GM19438 (cell line): ENCODE results near the gene SGIP1.

Experiments used
- ATAC-seq: cut with Tn5 transposase; IDR thresholded peaks from one replicate; pipeline ENCODE4 v1.9.1; 2021; ENCODE audit warnings: low read depth; ENCODE audit not compliant: unreplicated experiment

SGIP1 gene, protein sequence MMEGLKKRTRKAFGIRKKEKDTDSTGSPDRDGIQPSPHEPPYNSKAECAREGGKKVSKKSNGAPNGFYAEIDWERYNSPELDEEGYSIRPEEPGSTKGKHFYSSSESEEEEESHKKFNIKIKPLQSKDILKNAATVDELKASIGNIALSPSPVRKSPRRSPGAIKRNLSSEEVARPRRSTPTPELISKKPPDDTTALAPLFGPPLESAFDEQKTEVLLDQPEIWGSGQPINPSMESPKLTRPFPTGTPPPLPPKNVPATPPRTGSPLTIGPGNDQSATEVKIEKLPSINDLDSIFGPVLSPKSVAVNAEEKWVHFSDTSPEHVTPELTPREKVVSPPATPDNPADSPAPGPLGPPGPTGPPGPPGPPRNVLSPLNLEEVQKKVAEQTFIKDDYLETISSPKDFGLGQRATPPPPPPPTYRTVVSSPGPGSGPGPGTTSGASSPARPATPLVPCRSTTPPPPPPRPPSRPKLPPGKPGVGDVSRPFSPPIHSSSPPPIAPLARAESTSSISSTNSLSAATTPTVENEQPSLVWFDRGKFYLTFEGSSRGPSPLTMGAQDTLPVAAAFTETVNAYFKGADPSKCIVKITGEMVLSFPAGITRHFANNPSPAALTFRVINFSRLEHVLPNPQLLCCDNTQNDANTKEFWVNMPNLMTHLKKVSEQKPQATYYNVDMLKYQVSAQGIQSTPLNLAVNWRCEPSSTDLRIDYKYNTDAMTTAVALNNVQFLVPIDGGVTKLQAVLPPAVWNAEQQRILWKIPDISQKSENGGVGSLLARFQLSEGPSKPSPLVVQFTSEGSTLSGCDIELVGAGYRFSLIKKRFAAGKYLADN

DNA sequence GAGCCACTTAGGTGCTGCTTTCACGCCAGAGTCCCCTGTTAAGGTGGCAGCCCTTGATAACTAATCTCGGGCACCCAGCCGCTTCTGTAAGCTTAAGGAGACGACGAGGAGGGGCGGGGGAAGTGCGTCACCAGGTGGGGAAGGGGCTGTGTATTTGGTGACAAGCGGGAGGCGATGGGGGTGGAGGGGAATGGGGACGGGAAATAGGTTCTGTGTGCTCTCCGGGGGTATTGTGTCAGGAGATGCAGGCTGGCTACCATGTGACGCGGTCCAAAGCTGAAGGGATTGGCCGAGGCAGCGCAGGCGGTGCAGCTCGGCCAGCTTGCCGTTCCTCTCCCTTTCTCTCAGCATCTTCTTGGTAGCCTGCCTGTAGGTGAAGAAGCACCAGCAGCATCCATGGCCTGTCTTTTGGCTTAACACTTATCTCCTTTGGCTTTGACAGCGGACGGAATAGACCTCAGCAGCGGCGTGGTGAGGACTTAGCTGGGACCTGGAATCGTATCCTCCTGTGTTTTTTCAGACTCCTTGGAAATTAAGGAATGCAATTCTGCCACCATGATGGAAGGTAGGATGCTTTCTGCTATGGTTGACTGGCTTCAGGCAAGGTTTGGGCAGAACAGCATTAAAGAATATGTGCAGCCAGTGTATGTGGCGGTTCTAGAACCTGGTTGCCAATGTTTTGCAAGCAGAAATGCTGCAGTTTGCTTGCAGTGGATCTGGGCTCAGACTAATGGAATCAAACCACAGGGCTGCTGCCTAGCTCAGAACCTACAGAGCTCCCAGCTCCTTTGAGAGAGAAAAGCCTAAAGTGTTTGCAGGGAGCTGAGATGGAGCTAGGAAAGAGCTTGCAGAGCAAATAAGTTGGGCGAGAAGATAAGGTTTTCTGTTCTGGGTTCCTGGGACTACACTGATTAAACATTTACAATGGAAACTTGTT, at the start of gene SGIP1:
Gene SGIP1, plus strand, starts transcription at position 350 of the 937 bp plus-strand sequence. Its CDS starts 206 bp downstream, at position 556.
- no peak for ATAC-seq

DNA sequence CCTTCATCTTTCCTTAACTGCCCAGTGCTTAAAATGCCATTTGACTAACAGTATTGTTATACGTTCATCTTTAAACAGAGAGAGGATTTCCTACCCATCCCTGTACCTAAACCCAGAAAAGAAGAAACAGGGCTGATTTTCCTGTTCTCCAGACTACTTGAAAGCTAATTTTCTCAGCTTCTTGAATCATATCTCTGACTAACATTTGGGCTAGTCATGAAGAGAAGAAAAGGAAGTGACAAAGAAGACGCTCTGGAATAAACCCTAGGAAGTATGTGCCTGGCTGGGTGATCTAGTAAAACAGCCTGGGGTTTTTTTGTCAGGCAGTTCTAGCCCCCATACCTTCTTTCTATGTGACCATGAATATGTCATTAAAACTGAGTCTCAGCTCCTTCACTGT, 44.8 kb upstream of the SGIP1 start:
- no peak for ATAC-seq

DNA sequence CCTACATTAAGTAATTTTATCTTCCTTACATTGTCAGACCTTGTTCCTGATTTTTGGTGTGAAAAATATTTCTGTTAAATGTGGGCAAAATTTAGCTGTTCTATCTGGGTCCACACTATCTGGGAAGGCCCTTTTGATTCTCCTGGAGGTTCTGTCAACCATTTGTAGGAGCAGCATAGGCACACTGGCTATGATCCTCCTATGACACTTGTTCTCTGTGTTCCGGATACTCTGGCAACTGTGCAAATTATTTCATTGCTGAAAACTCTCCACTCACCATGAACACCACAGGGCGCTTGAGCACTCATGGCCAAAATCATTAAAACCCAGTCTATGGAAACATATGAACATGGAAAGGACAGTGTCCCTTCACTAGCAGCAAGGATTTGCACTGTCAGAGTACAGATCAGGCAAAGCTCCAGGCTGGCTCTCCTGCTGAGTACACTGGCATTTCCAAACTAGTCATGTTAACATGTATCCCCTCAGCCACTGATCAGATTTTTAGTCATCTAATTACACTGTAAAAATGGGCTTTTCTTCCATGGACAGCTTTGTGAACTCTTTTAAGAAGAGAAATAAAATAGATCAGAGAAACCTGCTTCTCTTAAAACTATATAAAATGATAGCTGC, 43.9 kb upstream of the SGIP1 start:
- no peak for ATAC-seq

DNA sequence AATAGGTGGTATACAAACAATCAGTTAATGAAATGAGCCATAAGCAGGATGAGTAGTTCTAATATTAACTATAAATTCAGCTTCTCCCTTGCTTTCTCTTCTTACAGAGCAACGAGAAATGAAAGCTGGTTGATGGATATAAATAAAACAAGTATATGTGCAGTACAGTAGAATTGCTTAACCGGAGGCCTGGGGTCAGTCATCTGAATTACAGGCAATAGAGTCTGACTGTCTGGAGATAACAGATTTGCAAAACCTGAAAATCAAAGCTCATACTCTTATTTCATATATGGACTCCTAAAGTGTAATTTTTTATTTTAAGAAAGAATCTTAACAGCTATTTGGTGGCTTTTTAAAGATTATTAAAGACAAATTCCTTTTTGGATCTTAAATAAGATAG, 43.1 kb upstream of the SGIP1 start:
- ATAC-seq = peak; percentile 68

DNA sequence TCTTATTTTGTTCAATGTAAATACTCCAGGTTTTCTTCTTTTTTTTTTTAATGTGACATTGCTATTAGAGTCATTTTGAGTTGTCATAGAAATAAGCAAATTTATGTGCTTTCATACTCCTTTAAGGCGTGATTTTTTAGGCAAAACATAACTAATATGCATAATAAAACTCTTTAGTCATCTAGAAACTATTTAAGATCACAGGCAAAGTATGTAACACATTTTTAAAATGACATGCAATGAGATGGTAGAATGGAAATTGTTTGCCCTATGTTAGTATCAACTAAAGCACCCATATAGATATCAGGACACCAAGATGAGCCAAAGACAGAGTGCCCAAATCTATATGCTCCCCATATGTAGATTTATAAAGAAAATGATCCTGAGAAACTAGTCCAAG, 41.5 kb upstream of the SGIP1 start:
- no peak for ATAC-seq

DNA sequence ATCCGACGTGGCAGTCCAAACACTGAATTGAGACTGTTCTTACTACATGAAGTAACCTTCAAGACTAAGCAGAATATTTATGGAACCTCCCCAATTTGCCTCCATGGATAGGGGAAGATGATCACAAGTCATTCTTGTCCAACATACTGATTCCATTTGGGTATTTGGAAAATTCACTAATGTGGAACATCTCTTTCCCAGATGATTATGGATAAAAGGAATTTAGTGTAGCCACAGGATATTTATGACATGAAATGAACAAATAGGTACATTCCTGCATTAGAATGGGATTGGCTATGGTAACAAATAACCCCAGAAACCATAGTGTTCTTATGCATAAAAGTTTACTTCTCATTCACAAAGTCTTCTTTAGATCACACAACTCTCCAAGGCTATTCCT, 40.2 kb upstream of the SGIP1 start:
- no peak for ATAC-seq

- no peak for ATAC-seq
These were observed 39.5 kb upstream of the SGIP1 start for GRCh38 chr1:66494482-66494881.

GRCh38 chr1:66495495-66495894, 38.5 kb upstream of the SGIP1 start:
- ATAC-seq = no peak

DNA sequence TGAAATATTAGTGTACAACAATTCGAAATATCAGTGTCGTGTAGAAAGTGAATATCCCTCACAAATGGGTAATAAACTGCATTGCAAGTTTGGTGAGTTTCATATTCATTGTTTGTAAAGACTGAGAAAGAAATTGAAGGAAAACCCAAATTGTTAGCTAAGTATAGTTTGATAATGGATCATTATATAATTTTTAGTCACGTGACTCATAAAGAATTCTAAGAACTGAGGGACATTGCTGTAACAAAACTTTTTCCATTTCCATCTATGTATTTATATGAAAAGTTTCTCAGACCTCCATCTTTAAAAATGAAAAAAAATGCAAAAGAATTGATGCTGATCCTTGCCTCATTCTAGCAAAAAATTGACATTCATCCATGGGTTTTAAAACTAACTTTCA, 36.0 kb upstream of the SGIP1 start:
- ATAC-seq = no peak

- no peak for ATAC-seq
These were observed 33.7 kb upstream of the SGIP1 start for GRCh38 chr1:66500301-66500700.

- no peak for ATAC-seq
These were observed 31.9 kb upstream of the SGIP1 start for GRCh38 chr1:66502086-66502485.

- no peak for ATAC-seq
These were observed 30.0 kb upstream of the SGIP1 start for GRCh38 chr1:66503841-66504470.

DNA sequence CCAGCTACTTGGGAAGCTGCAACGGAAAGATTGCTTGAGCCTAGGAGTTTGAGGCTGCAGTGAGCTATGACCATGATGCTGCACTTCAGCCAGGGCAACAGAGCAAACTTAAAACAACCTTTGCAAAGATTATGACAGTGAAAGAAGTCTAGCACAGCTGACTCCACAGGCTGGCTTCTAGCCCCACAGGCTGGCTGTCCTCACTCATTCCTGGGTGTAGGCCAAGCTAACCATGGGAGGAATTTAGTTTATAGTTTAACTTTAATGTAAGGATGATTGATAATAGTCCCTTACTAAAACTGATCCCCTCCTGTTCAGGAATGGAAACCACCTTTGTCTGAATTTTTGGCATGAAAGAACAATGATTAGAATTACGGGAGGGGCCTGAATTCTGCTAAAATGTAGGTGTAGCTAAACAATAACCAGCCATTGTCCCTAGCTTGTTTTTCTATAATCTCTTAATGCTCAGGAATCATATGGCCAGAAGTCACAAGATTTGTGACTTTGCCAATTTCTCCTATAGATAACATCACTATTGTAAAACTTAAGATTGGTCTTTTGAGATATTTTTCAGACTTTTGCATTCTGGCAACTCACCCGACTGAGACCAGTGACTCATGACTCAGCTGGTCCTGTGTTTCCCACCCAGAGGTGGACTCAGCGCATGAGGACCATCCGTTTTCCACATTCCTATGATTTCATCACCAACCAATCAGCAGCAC, 28.1 kb upstream of the SGIP1 start:
- ATAC-seq = no peak

DNA sequence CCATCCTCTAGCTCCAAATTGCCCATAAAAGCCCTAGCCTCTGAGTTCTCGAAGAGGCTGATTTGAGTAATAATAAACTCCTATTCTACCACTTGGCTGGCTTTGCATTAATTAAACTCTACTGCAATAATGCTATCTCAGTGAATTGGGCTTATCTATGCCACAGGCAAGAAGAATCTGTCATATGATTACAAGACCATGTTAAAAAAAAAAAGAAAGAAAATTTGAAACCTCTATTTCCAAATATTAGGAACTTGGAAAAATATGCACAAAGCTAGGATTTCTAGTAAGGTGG, 27.6 kb upstream of the SGIP1 start:
- no peak for ATAC-seq

- ATAC-seq = no peak
These were observed 27.0 kb upstream of the SGIP1 start for GRCh38 chr1:66506991-66507390.

GRCh38 chr1:66510407-66510806, 23.5 kb upstream of the SGIP1 start:
- no peak for ATAC-seq

DNA sequence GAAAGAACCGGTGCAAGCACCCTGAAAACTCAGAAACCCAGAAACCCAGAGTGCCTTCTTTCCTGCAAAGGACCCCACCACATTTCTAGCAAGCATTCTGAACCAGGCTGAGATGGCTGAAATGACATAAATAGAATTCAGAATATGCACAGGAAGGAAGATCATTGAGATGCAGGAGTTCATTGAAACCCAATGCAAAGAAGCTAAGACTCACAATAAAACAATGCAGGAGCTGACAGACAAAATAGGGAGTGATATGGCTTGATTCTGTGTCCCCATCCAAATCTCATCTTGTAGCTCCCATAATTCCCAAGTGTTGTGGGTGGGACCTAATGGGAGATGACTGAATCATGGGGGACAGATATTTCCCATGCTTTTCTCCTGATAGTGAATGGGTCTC, 22.8 kb upstream of the SGIP1 start:
- no peak for ATAC-seq

DNA sequence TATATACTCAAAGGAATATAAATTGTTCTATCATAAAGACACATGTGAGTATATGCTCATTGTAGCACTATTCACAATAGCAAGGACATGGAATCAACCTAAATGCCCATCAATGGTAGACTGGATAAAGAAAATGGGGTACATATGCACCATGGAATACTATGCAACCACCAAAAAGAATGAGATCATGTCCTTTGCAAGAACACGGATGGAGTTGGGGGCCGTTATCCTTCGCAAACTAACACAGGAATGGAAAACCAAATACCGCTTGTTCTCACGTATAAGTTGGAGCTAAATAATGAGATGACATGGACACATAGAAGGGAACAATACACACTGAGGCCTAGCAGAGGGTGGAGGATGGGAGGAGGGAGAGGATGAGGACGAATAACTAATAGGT, 16.0 kb upstream of the SGIP1 start:
- no peak for ATAC-seq

DNA sequence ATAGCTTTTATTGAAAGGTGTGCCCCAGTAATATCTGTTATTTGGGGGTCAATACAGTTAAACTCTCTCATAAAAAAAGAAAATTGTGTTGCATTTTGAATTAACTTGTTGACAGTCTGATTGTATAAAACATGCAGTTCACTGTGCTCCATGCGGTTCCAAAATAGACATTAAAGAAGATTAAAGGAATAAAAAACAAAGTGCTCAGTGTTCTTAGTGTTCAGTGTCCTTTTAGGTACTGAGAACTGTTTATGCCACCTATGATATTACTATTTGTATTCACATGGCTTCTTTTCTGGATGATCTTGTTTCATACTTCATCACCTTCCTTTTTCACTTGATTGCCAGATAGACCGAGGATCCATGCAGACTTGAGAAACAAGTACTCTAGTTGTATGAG, 15.3 kb upstream of the SGIP1 start:
- no peak for ATAC-seq
